Omental fat pad (tissue), 4 donors: ENCODE measurements around the gene OPCML. TPM values are rescaled to one million over a fixed set of nuclear protein-coding genes. Genes with fewer than 3 reads are reported as not detected.

Experiments used
- ATAC-seq: fragments of 150-250 bp; one replicate; pipeline ENCODE4 v1.9.1; 2016; ENCODE audit warnings: mild to moderate bottlenecking, moderate library complexity; ENCODE audit not compliant: low FRiP score
- DNase-seq: peaks from one replicate; pipeline ENCODE4 v3.0.0-alpha.2; 2019; ENCODE audit warnings: low spot score
- total RNA-seq, 4 donors: library from RNA; depleted of rRNA; stranded (reverse); fragments of >200 nt; gene quantifications; one replicate each; pipeline ENCODE4 v1.1.0, GENCODE V29; 2016
- TF ChIP-seq, protein P1 (sequence below), 3 donors: fragments of 450-650 bp; IDR thresholded peaks; one replicate each; pipeline ENCODE4 v1.5.1; 2016 to 2017; ENCODE audit warnings: antibody characterized with exemption in 3 of 3, mild to moderate bottlenecking in 3 of 3, moderate library complexity in 2 of 3

Gene OPCML
- total RNA-seq, 4 donors from 2014 or later = 0.32 TPM; not detected in 3

DNA sequence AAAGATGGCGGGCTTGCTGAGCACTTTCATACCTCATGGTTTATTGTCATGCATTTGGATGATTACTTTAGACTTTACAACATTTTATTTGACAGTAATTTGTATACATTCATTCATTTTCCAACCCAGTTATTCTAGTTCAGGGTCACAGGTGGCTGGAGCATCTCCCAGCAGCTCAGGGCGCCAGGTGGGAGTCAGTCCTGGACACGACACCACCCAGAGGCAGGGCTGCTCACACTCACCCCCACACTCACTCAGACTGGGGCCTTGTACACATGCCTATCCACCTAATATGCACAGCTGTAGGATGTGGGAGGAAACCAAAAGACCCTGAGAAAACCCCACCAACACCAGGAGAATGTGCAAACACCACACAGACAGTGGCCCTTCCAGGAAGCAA lies 123.9 kb downstream of the OPCML start:
- TF ChIP-seq, protein P1, sequence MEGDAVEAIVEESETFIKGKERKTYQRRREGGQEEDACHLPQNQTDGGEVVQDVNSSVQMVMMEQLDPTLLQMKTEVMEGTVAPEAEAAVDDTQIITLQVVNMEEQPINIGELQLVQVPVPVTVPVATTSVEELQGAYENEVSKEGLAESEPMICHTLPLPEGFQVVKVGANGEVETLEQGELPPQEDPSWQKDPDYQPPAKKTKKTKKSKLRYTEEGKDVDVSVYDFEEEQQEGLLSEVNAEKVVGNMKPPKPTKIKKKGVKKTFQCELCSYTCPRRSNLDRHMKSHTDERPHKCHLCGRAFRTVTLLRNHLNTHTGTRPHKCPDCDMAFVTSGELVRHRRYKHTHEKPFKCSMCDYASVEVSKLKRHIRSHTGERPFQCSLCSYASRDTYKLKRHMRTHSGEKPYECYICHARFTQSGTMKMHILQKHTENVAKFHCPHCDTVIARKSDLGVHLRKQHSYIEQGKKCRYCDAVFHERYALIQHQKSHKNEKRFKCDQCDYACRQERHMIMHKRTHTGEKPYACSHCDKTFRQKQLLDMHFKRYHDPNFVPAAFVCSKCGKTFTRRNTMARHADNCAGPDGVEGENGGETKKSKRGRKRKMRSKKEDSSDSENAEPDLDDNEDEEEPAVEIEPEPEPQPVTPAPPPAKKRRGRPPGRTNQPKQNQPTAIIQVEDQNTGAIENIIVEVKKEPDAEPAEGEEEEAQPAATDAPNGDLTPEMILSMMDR (IDR thresholded peaks at IDR 0.05) = no peak
- ATAC-seq (no peak), DNase-seq (no peak)

DNA sequence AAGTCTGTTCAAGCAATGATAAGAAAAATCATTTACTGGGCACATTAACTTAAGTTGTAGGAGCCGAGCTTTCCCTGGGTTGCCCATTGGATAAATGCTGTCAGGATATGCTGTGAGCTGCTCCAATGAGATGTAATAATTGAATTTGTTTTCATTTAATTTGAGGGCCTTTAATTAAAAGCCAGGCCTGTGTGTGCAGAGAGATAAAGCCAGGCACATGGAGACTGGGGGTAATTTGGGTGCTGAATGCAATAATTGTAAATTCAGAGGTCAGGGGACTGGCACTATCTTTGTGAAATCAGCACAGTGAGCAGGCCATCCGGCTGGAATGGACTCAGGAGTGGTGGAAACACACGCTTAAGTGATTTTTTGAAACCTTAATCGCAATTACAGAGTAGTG lies 125.8 kb downstream of the OPCML start:
- no peak for DNase-seq
- TF ChIP-seq, protein P1 (IDR thresholded peaks at IDR 0.05) = no peak
- ATAC-seq = no peak

DNA sequence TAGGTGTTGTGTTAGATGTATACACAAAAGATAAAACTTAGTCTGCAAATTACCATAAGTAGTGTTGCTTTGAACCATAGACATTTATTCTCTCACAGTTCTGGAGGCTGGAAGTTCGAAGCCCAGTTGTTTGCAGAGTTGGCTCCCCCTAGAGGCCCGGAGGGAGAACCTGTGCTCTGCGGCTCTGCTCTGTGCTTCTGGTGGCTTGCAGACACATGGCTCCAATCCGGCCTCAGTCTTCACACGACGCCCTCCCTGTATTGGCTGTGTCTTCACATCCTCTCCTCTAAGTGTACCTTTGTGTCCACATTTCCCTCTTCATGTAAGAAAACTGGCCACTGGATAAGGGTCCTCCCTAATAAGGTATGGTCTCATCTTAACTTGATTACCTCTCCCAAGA lies 128.4 kb downstream of the OPCML start:
- TF ChIP-seq, protein P1 (IDR thresholded peaks at IDR 0.05) = no peak
- DNase-seq (no peak), ATAC-seq (no peak)

DNA sequence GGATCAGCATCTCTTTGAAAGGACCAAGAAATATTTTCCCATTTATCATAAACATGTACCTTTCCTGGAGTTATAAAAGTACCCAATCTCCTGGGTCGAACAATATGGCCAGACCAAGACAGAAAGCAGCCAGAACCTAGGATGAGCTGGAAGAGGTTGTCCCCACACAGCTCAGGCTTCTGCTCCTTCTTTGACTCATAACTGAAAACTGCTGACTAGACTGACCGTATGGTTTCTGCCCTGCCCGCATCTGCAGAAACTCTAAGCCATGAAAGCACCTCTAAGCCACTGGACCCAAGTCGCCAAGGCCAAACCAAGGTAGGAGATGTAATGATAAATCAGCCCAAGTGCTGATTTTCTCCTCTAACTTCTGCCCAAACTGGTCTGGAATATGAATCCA lies 129.8 kb downstream of the OPCML start:
- DNase-seq = no peak
- ATAC-seq = no peak
- TF ChIP-seq, protein P1 (IDR thresholded peaks at IDR 0.05) = no peak

DNA sequence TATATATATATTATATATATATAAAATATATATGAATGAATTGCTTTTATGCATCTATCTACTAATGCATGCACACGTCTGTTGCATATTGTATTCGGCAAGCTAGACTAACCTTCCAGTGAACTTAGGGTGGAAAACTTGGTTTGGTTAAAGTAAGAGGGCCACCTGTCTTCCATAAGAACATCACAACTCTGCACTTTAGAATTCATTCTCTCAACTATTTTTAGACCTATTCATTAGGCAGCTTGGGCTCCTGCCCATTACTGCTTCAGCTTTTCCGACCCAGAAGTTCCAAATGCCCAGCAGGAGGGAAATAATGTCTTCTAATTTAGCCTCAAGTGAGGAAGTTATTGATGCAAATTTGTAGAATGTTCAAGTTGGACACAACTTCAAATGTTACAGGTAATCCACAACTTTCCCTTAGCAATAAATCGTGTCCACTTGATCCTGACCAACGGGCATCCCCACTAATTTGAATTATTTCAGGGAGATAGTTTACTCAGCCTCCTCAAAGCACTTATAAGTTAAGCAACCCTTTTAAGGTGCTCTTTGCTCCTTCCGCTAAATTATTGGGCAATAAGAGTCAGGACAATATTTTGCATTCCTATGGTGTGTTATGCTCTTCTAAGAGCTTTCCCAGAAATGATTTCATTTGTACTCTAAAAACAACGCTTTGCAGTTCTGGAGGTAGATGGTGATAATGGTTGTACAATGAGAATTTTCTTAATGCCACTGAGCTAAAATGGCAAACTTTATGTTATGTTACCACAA lies 132.3 kb downstream of the OPCML start:
- ATAC-seq (no peak), DNase-seq (no peak)
- TF ChIP-seq, protein P1 (IDR thresholded peaks at IDR 0.05) = no peak

DNA sequence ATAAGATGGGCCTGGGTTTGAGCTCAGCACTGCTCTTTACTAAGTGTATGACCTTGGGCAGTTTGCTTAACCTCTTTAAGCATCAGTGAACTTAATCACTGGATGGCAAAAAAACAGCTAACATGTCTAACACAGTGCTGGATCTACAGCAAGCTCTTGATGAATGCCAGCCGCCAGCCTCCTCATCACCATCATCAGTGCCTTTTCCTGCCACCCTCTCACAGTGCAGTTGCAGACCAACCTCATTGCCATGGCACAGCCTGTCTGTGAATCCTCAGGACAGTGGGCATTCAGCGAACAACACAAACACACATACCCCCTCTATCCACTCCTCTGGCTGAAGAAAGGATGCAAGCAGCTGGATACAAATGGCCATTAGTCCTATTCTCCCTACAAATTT lies 133.0 kb downstream of the OPCML start:
- ATAC-seq = no peak
- TF ChIP-seq, protein P1 (IDR thresholded peaks at IDR 0.05) = no peak
- no peak for DNase-seq

DNA sequence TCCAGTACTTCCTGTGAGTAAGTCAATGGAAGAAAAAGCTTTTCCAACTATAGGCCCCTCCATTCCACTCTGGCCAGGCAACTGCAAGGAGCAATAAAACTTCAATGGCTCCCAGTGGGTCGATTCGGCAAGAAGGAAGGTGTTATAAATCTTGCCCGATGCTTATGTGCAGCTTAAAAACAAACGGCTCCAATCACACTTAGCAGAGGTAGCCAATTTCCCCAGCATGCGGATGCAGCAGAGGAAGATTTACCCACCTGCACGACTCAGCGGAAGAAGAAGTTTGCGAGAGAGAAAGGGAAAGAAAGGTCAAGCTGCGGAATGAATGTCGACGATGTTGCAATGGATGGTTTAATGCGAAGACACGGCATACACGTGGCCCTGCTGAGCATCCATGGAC lies 141.5 kb downstream of the OPCML start:
- no peak for DNase-seq
- TF ChIP-seq, protein P1 (IDR thresholded peaks at IDR 0.05) = no peak
- no peak for ATAC-seq
